BLaER1 treated with 17β-estradiol and CSF1 and Interleukin-3, amounts not matched to agents 10 nM and 100 nM (cell line): Measurements from ENCODE around the gene MORF4L1.

Experiments
- H3K27ac ChIP-seq, 11 experiments: shearing (Covaris generic); formaldehyde crosslinking; 2 replicates each; pipeline ENCODE4 v1.8.1; 2022
- H3K27me3 ChIP-seq, 11 experiments: shearing (Covaris generic); formaldehyde crosslinking; 2 replicates each; pipeline ENCODE4 v1.8.1; 2022
- H3K36me3 ChIP-seq, 11 experiments: shearing (Covaris generic); formaldehyde crosslinking; 2 replicates each; pipeline ENCODE4 v1.8.1; 2022
- H3K4me1 ChIP-seq, 10 experiments: shearing (Covaris generic); formaldehyde crosslinking; 2 replicates each; pipeline ENCODE4 v1.8.1; 2022
- H3K4me2 ChIP-seq, 11 experiments: shearing (Covaris generic); formaldehyde crosslinking; 2 replicates each; pipeline ENCODE4 v1.8.1; 2022
- H3K4me3 ChIP-seq, 10 experiments: shearing (Covaris generic); formaldehyde crosslinking; 2 replicates each; pipeline ENCODE4 v1.8.1; 2022
- H3K9ac ChIP-seq, 11 experiments: shearing (Covaris generic); formaldehyde crosslinking; 2 replicates each; pipeline ENCODE4 v1.8.1; 2022
- H3K9me3 ChIP-seq, 11 experiments: shearing (Covaris generic); formaldehyde crosslinking; replicated peaks in 1 of 11; 2 replicates each; pipeline ENCODE4 v1.8.1; 2022
- H4K20me1 ChIP-seq, 11 experiments: shearing (Covaris generic); formaldehyde crosslinking; 2 replicates each; pipeline ENCODE4 v1.8.1; 2022
- Cebpa-rat ChIP-seq, 11 experiments: shearing (Covaris generic); IDR thresholded peaks; 2 replicates each; pipeline ENCODE4 v1.8.1; 2022

The MORF4L1 gene

DNA sequence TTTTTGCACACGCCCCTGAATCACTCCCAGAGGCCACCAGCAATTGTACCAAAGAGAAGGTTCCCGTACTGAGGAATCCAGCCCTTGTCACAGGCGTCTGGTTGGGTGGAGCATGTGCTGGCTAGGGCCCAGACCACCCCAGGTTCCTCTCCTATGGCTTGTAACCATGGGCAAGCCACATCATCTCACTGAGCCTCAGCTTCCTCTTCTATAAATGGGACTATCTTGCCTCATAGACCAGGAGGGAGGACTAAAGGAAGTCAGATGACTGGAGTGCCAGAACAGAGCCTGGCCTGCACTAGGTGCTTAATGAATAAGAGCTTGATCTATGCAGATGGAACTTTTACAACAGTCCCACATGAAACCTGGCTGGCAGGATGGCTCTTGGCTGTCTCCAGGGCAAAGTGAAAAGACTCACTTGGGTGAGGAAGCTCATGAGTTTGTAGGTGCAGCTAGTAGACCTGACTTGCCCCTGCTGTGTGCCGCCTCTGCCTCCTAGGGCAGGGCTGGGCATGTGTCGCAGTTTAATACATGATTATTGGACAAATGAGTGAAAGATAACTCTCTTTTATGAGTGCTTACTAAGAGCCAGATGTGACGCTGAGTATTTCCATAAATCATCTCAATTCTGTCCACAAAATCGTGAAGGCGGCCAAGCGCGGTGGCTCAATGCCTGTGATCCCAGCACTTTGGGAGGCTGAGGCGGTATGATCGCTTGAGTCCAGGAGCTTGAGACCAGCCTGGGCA is 42.8 kb downstream of the MORF4L1 start:
- Histone ChIP-seq H3K36me3 (peaks cover 38 to 95% (median 61%) of the 10 kb centered on the region in 11 experiments), H3K27ac (peak overlapping the region in 10 of 11 experiments; percentile 1 to 73 (median 52); a peak in 15 of 22 replicates), H3K4me3 (peak overlapping the region in 1 of 10 experiments; percentile 3; a peak in 1 of 20 replicates), H3K9ac (peak overlapping the region in 6 of 11 experiments; percentile 4 to 55 (median 32); a peak in 9 of 22 replicates), H3K9me3 (no peaks in the 10 kb centered on the region), H3K4me1 (peaks cover 12 to 83% (median 73%) of the 10 kb centered on the region in 10 experiments), H3K4me2 (peak overlapping the region in 10 of 11 experiments; percentile 26 to 91 (median 78); a peak in 18 of 22 replicates), H3K27me3 (no peaks in the 10 kb centered on the region), H4K20me1 (peaks cover 0 to 56% (median 8%) of the 10 kb centered on the region in 11 experiments; a peak in 11 of 22 replicates)
- no peak for TF ChIP-seq Cebpa-rat (IDR thresholded peaks at IDR 0.05)

DNA sequence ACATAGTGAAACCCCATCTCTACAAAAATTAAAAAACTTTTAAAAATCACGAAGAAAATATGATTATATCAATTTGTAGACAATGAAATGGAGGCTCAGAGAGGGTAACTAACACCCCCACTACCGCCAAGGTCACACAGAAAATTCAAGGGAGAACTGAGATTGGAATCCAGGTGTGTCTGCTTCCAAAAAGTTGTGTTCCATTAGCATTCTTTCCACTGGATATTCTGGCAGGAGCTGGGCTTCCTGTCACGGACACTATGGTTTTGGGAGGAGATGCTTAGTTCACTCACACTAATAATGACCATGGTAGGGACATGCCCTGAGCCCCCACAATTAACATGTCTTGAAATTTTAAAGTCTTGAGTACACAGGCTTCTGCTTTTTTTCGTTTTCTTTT is 43.4 kb downstream of the MORF4L1 start:
- Histone ChIP-seq H3K9me3 (no peaks in the 10 kb centered on the region), H3K4me1 (peaks cover 6 to 77% (median 68%) of the 10 kb centered on the region in 10 experiments), H4K20me1 (peaks cover 0 to 55% (median 3%) of the 10 kb centered on the region in 11 experiments; a peak in 12 of 22 replicates), H3K4me3 (0 out of 20 replicates have a peak overlapping the region, but pooled peaks of 1 of the 10 experiments have one; percentile 3), H3K4me2 (peak overlapping the region in 8 of 11 experiments; percentile 66 to 91 (median 79); a peak in 16 of 22 replicates), H3K27me3 (no peaks in the 10 kb centered on the region), H3K36me3 (peaks cover 42 to 100% (median 67%) of the 10 kb centered on the region in 11 experiments), H3K27ac (peak overlapping the region in 9 of 11 experiments; percentile 1 to 73 (median 57); a peak in 15 of 22 replicates), H3K9ac (peak overlapping the region in 4 of 11 experiments; percentile 32 to 55 (median 37); a peak in 6 of 22 replicates)
- no peak for TF ChIP-seq Cebpa-rat (IDR thresholded peaks at IDR 0.05)

DNA sequence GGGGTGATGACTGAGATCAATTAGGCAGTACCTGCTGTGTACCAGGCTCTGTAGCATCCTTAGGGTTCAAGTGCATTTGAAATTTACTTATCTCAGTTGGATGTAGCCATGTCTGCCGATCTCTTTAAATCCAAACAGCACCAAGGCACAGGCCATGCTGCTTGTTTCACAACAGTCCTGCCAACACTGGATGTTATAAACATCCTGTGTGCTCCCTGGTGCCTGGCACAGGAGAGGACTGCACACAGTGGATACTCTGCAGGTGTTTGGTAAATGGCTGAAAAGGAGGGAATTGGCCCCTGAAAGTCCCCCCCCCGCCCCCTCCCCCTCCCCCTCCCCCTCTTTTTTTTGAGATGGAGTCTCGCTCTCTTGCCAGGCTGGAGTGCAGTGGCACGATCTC is 45.2 kb downstream of the MORF4L1 start:
- peaks cover 56 to 100% (median 69%) of the 10 kb centered on the region in 11 experiments for H3K36me3 ChIP-seq
- H4K20me1 ChIP-seq = peaks cover 0 to 56% (median 18%) of the 10 kb centered on the region in 11 experiments; a peak in 11 of 22 replicates
- H3K4me3 ChIP-seq = no peak overlapping the region
- H3K9me3 ChIP-seq = no peaks in the 10 kb centered on the region
- no peak for TF ChIP-seq Cebpa-rat (IDR thresholded peaks at IDR 0.05)
- H3K9ac ChIP-seq = no peak overlapping the region
- H3K27me3 ChIP-seq = no peaks in the 10 kb centered on the region
- peaks cover 0 to 59% (median 50%) of the 10 kb centered on the region in 10 experiments; a peak in 19 of 20 replicates for H3K4me1 ChIP-seq
- H3K27ac ChIP-seq = peak overlapping the region in 2 of 11 experiments; percentile 24 to 33; a peak in 3 of 22 replicates
- peak overlapping the region in 4 of 11 experiments; percentile 79 to 91 (median 82); a peak in 7 of 22 replicates for H3K4me2 ChIP-seq

DNA sequence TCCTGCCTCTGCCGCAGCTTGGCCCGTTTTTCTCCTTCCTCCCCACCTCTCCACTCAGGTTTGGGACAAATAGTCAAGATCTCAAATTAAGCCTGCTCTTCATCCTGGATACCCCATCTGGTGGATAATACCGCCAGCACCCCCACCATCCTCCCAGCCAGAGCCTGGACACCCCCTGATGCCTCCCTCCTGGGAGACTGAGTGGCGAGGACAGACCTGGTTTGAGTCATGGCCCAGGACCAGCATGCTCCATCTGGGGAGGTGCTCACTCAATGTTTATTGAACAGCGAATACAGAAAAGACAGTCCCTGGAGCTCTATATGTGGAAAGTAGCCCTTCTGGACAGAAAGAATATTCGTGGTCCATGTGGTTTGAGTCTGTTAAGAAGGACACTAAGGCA is 48.8 kb downstream of the MORF4L1 start:
- Histone ChIP-seq H3K4me2 (no peak overlapping the region), H3K27me3 (no peaks in the 10 kb centered on the region), H3K4me1 (peaks cover 0 to 23% (median 14%) of the 10 kb centered on the region in 10 experiments; a peak in 16 of 20 replicates), H3K9me3 (no peaks in the 10 kb centered on the region), H4K20me1 (peaks cover 0 to 77% (median 20%) of the 10 kb centered on the region in 11 experiments; a peak in 10 of 22 replicates), H3K36me3 (peaks cover 70 to 97% (median 78%) of the 10 kb centered on the region in 11 experiments), H3K4me3 (no peak overlapping the region), H3K9ac (no peak overlapping the region), H3K27ac (peak overlapping the region in 1 of 11 experiments; percentile 35; a peak in 2 of 22 replicates)
- no peak for TF ChIP-seq Cebpa-rat (IDR thresholded peaks at IDR 0.05)

DNA sequence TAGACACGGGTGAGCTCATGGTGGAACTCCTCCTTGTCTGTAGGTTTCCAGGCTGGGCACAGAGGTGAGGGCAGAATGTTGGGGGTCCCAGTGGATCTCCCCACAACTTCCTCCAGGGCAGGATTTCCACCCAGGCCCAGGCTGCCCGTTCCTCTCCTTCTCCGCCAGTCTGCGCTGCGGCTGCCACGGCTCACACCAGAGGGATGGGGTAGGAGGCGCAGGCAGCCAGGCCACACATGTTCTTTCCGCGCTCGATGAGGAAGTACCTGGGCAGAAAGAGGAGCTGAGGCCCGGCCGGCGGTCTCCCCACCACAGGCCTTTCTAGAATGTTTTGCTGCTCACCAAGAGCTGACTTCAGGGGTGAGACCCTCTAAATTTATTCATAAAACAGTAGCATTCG is 49.2 kb downstream of the MORF4L1 start:
- Histone ChIP-seq H4K20me1 (peaks cover 0 to 81% (median 23%) of the 10 kb centered on the region in 11 experiments; a peak in 10 of 22 replicates), H3K27me3 (no peaks in the 10 kb centered on the region), H3K9me3 (no peaks in the 10 kb centered on the region), H3K27ac (no peak overlapping the region; a peak in 1 of 22 replicates), H3K36me3 (peaks cover 72 to 97% (median 83%) of the 10 kb centered on the region in 11 experiments), H3K4me1 (peaks cover 0 to 20% (median 10%) of the 10 kb centered on the region in 10 experiments; a peak in 16 of 20 replicates), H3K4me3 (no peak overlapping the region), H3K9ac (no peak overlapping the region), H3K4me2 (no peak overlapping the region)
- no peak for TF ChIP-seq Cebpa-rat (IDR thresholded peaks at IDR 0.05)

DNA sequence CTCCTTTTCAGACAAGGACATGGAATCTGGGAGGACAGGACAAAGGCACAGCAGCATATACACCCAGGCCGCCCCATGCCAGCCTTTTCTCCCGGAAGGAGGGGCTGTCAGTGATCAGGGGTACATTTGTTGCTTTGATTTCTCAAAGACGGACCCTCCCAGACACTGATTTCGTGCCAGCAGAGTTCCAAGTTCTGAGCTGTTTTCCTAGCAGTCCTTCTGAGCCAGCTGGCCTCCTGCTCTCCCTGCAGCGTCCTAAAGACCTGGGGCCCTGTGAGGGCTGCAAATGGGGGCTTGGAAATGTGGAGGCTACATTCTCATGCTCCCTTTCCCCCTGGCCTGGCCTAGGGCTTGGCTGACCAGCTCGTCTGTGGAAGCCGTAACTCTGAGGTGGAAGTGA is 49.8 kb downstream of the MORF4L1 start:
- TF ChIP-seq Cebpa-rat (IDR thresholded peaks at IDR 0.05) = no peak
- Histone ChIP-seq H3K9me3 (no peaks in the 10 kb centered on the region), H4K20me1 (peaks cover 0 to 87% (median 23%) of the 10 kb centered on the region in 11 experiments; a peak in 10 of 22 replicates), H3K36me3 (peaks cover 78 to 97% (median 88%) of the 10 kb centered on the region in 11 experiments), H3K27ac (0 out of 22 replicates have a peak overlapping the region, but pooled peaks of 1 of the 11 experiments have one; percentile 30), H3K9ac (0 out of 22 replicates have a peak overlapping the region, but pooled peaks of 1 of the 11 experiments have one; percentile 15), H3K4me1 (peaks cover 0 to 20% (median 6%) of the 10 kb centered on the region in 10 experiments; a peak in 13 of 20 replicates), H3K4me3 (no peak overlapping the region), H3K27me3 (no peaks in the 10 kb centered on the region), H3K4me2 (no peak overlapping the region)

DNA sequence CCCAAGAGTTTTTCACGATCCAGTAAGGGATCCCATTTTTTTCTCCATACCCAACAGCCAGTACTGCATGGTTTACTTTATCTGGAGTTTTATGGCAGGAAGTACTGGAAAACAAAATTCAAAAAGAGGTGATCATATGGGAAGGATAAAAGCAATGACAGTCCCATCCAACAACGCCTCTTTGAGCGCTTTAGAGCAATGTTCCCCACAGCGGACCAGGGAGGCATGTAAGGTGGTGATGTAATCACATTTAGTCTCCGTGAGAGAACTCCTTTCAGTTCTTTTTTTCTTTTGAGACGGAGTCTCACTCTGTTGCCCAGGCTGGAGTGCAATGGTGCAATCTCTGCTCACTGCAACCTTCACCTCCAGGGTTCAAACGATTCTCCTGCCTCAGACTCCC is 50.3 kb downstream of the MORF4L1 start:
- Histone ChIP-seq H3K27me3 (no peaks in the 10 kb centered on the region), H4K20me1 (peaks cover 0 to 92% (median 23%) of the 10 kb centered on the region in 11 experiments; a peak in 9 of 22 replicates), H3K4me1 (peaks cover 0 to 20% (median 2%) of the 10 kb centered on the region in 10 experiments; a peak in 6 of 20 replicates), H3K4me2 (no peak overlapping the region), H3K9me3 (no peaks in the 10 kb centered on the region), H3K9ac (no peak overlapping the region), H3K4me3 (no peak overlapping the region), H3K27ac (no peak overlapping the region), H3K36me3 (peaks cover 83 to 97% (median 93%) of the 10 kb centered on the region in 11 experiments)
- TF ChIP-seq Cebpa-rat (IDR thresholded peaks at IDR 0.05) = no peak

DNA sequence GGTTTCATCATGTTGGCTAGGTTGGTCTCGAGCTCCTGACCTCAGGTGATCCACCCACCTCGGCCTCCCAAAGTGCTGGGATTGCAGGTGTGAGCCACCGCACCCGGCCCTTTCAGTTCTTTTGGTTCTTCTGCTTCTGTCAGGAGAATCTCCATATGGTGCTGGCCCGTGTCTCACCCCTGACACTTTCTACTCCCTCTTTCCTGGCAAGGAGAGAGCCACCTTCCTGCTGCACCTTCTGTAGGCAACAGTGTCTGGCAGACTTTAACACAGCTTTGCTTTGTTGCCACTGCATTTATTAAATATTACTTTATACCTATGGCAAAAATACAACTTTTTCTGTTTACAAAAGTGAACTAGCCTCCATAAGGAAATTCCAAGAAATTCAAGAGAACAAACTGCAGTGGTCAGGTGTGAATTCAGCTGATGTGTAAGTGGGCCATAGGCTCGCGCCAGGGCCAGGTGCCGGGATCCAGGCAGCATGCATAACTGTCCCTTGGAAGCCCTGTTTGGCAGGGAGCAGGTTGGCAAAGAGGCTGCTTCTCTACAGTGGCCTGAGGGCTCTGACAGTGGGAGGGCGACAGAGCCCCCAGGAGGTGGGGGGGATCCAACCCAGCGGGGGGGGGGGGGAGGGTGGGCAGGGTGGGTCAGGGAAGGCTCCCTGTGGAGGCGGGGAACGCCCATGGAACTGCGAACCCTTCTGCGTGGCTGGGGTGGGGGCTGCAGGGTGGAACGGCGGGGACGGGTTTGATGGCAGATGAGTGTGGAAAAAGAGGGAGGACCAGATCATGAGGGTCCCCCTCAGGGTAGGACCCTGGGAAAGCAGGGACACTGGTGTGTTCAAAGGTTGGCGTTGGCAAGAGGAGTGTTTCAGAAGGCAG is 51.0 kb downstream of the MORF4L1 start:
- no peak overlapping the region for H3K27ac ChIP-seq

More for the DNA sequence above, 51.0 kb downstream of the MORF4L1 start:
- no peak for TF ChIP-seq Cebpa-rat (IDR thresholded peaks at IDR 0.05)
- Histone ChIP-seq H3K4me1 (peaks cover 0 to 17% (median 1%) of the 10 kb centered on the region in 10 experiments; a peak in 6 of 20 replicates), H3K36me3 (peaks cover 79 to 98% (median 93%) of the 10 kb centered on the region in 11 experiments), H3K9ac (no peak overlapping the region), H3K4me2 (no peak overlapping the region), H3K27me3 (no peaks in the 10 kb centered on the region), H3K4me3 (no peak overlapping the region), H3K9me3 (no peaks in the 10 kb centered on the region), H4K20me1 (peaks cover 0 to 92% (median 23%) of the 10 kb centered on the region in 11 experiments; a peak in 9 of 22 replicates)
